DMS153 treated with DMSO at 0.1 percent for 48 hours (cell line): Measurements from ENCODE around the gene PATJ.
"Not testable (repeated sequence)": the region's sequence is repeated elsewhere in the genome, so short reads cannot be mapped to it uniquely, and the experiment has no call there.

Experiments used
- DNase-seq: peaks from one replicate; lab custom pipeline; 2025; ENCODE audit not compliant: unreplicated experiment; lab: John Stamatoyannopoulos, UW

Gene PATJ

DNA sequence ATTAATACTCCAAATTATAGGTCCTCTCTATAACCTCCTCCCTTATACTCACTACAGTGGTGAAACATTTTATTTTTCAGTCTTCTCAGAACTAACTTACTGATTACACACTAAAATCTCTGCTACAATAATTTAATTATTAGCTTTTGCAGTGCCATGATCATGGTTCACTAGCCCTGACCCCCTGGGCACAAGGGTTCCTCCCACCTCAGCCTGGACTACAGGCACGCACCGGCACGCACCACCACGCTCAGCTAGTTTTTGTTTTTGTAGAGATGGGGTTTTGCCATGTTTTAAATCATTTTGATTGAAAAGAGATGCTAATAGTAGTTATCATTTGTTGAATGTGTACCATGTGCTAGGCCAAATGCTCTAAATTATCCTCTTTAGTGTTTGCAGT is 6.3 kb downstream of the PATJ start:
- DNase-seq: no peak

DNA sequence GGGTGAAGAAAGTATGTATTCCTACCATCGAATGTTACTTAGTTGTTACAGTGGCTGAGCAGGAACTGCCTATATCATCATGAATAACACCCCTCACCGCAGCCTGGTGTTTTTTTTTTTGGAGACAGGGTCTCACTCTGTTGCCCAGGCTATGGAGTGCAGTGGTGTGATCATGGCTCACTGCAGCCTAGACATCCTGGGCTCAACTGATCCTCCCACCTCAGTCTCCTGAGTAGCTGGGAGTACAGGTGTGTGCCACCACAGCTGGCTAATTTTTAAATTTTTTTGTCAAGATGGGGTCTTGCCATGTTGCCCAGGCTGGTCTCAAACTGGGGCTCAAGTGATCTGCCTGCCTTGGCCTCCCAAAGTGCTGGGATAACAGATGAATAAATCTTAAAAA is 7.3 kb downstream of the PATJ start:
- DNase-seq: no peak

DNA sequence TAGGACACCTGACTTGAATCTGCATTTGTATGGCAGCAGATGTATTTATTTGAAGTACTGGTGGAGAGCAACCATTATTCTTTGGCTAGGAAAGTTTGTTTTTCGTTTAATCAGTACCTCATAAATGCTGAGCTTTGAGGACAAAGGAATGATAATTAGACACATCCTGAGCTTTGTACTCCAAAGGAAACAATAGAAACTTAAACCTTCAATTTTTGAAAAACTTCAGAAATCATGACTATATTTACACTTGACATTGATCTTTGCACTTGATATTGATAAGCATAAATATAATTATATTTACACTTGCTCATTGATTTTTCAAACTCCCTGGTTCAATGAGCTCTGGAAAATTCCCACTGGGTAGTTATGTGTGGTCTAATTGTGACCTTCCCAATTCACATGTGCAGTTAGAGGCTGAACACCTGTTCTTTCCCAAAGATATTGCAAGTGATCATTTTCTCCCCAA is 10.7 kb downstream of the PATJ start:
- no peak for DNase-seq

DNA sequence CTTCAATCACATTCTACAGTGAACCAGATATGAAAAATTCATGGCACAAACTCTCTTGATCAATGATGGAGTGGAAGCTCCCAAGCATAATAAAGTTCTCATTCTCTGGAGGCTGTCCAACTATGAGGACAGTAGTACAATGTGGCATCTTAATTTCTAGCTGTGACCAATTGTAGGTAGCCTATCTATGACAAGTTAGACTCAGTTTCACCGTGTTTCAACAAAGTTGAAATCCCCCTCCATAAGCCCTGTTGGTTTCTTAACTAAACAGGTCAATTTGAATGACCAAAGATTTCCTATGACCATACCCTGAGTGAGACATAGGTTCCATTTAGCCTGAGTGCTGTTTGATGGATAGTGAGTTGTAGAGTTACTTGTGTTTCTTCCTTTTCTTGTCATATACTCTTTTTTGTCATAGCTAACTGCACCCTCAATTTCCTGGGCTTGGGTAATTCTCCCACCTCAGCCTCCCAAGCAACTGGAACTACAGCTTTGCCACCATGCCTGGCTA is 11.8 kb downstream of the PATJ start:
- DNase-seq: no peak

DNA sequence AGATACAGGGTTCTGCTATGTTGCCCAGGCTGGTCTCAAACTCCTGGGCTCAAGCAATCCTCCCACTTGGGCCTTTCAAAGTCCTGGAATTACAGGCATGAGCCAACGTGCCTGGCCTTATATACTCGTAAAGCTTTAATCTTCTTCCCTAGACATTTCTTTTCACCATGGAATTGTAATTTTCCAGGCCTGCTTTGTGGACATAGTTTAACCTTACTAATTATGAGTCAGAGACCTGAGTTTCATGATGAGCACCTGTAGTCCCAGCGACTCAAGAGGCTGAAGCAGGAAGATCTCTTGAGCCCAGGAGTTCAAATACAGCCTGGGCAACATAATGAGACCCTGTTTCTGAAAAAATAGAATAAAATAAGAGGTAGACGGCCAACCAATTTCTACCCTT is 12.3 kb downstream of the PATJ start:
- no peak for DNase-seq

DNA sequence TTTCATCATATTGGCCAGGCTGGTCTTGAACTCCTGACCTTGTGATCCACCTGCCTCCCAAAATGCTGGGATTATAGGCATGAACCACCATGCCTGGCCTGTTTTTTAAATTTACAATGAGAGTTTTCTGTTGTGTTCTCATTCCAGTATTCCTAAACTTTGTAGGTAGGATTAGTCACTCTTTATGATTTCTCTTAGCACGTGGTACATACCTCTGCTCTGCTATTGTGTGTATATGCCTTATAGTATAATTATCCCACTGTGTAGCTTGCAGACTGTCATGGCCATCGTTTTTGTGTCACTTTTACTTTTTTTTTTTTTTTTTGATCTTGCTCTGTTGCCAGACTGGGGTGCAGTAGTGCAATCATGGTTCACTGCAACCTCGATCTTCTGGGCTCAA is 14.5 kb downstream of the PATJ start:
- no peak for DNase-seq

DNA sequence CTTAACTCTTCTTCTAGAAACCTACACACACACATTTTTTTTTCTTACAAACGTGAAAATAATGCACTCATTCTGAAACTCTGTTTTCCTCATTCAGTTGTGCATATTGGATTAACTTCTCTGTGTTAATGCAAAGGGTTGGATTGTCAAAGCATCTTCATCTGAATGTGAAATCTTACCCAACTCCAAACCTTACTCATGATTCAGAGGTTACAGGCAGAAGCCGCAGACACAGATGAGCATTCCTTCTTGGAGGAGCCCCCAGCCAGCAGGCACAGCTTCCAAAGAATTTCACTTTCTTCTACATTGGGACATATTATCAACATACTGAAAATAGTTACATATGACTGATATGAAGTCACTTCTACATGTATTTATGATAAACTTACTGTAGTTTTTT is 15.7 kb downstream of the PATJ start:
- DNase-seq: no peak

DNA sequence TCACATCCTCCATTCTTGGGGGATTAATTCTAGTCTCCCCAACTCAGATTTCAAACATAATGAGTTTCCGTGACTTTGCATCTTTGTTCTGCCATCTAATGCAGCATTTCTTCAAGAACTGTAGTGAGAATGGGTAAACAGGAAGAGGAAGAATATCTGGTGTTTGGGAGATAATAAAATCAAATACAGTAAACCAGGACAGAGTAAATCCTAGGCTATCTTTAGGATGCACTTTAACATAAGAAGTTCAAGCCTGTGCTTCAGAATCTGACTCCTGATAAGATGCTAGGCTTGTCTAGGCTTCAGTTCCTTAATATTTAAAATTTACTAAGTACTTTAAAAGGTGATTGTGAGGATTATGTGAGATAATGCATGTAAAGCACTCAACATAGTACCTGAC is 27.9 kb downstream of the PATJ start:
- DNase-seq: no peak

DNA sequence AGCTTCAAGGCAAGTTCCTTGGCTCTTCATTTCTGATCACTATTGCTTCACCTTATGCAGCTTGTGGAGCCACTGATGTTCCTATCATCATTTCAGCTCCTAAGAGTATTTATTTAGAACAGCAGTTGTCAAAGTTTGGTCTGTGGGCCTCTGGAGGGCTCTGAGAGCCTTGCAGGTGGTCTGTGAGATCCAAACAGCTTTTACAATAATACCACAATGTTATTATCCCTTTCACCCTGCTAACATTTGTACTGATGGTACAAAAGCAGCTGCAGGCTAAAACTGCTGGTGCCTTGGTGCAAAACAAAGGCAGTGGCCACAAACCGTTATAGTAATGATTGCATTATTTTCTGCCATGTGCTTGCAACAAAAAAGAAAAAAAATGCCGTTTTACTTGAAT is 33.8 kb downstream of the PATJ start:
- DNase-seq: no peak

DNA sequence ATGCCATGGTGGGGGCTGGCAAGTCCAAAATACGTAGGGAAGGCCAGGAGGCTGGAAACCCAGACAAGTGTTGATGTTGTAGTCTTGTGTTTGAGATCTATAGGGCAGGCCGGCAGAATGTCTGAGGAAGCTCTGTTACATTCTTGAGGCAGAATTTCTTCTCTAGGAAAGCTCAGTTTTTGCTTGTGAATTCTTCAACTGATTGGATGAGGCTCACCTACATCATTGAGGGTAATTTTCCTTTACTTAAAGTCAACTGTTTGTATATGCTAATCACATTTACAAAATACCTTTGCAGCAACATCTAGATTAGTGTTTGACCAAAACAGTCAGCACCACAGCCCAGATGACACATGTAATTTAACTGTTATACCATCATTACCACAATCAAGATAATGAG is 37.0 kb downstream of the PATJ start:
- DNase-seq: no peak

DNA sequence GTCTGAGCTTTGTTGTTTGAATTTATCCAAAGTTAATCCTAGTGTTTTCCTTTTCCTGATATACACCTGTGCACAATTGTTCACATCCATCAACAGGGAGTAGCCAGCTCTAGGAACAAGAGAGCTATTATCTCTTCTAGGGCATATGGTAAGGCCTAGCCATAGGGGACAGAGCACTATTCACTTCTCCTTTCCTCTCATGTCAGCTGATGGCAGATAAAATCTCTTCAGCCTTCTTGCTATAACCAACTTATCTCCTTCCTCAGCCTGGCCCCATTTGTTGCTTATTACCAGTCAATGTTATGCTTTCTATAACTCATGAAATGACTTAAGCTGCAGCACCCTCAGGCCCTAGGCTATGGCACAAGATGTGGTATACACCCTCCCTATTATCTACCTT is 38.9 kb downstream of the PATJ start:
- no peak for DNase-seq

DNA sequence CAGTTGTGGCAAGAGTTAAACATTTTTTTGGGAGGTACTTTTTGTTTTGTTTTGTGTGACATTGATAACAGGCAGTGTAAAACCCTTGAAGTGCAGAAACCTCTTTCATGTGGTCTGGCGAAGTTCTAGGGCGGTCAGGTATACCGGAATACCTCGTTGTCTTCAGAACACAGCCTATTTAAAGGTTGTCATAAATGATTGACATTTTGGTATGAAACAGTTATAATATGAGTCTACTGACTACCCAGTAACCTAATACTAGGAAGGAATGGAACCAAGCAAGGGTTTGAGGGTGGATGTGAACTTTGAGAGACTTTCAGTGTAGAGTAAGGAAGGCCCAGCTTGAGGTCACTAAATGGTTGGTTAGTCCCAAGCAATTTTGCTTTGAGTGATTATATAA is 40.5 kb downstream of the PATJ start:
- DNase-seq: no peak

DNA sequence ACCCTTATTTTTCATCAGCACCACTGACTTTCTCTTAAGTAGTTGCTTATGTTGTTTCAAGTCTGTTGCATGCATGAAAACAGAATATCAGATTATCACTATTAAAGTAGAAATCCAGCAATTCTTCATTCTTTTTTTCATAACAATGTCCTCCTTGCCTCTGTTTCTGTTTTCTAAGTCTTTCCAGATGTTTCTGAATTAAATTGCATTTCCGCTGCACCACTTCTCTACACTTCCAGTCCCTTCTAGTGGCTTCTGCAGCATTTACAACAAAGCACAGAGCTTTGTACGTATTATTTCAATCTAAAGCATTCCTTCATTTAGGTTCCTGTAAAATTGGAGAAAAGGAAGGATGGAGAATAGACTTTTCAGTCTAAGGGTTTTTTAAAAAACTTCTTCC is 42.4 kb downstream of the PATJ start:
- DNase-seq: no peak

DNA sequence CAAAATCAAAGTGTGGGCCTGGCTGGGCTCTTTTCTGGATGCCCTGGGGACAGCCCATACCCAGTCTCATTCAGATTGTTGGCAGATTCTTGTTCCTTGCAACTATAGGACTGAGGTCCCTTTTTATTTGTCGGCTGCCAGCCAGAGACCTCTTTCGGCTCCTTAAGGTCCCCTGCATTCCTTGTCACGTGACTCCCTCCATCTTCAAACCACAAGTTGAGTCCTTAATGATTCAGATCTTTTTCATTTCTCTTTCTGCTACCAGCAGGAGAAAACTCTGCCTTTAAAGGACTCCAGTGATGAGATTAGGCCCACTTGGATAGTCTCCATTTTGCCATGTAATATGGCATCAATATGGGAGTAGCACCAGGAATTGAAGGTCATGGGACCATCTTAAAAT is 48.6 kb downstream of the PATJ start:
- DNase-seq: no peak

DNA sequence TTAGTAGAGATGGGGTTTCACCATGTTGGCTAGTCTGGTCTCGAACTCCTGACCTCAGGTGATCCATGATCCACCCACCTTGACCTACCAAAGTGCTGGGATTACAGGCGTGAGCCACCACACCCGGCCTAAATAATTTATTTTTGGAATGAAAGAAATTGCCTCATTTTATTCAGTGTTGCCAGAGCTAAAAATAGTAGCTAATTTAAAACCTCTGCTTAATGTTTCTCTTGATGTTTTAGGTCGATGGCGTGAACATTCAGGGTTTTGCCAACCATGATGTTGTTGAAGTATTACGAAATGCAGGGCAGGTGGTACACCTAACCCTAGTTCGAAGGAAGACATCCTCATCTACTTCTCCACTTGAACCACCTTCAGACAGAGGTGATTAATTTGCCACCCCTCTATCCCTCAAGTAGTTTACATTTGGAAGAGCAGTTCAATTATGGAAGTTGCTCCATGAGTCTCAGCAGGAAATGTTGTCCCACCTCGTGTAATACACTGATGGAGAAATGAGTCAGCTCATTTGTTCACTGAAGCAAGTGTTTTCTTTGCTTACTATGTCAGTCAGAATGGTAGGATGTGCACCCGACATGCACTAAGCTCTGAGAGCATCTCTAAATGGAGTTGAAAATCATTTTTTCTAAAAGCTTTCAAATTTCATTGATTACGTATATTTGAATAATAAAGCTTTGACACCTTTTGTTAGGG is 54.9 kb downstream of the PATJ start:
- no peak for DNase-seq

DNA sequence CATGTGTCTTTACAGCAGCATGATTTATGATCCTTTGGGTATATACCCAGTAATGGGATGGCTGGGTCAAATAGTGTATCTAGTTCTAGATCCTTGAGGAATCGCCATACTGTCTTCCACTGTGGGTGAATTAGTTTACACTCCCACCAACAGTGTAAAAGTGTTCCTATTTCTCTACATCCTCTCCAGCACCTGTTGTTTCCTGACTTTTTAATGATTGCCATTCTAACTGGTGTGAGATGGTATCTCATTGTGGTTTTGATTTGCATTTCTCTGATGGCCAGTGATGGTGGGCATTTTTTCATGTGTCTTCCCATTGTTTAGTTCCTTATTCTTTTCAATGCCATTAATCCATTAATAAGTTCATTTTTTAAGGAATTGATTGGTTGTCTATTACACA is 58.8 kb downstream of the PATJ start:
- not testable (repeated sequence) for DNase-seq

DNA sequence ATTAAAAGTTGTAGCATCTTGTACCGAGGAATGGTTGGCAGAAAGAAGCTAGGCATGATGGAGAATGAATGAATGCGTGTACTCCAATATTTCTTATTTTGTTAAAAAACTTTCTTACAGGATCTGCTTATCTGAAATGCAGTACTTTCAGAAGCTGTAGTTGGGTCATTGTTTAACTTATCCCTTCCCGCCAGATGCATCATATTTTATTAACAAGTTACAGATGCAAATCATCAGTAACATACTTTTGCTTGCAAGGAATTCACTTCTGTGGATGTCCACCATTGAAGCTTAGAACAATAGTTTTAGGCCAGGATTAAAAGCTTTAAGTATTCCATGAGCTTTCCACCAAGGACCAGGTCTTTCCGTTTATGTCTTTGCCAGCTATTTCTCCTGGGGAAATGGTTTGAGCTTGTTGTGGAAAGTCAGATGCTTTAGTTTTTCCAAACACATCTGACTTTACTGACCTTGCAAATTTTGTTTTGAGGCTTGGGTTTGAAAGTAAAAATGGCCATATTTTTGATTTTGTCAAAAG is 65.4 kb downstream of the PATJ start:
- no peak for DNase-seq

DNA sequence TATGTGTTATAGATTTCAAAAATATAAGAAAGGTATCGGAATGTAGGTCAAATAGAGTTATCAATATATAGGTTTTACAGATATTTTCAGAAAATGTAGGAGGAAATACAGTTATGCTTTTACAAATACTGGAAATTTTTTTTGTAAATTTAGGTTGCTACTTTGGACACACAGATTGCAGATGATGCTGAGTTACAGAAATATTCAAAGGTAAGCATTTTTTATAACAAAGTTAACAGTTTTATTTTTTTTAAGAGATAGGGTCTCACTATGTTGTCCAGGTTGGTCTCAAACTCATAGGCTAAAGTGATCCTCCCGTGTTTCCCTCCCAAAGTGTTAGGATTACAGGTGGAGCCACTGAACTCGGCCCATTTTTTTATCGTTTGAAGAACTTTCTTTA is 66.0 kb downstream of the PATJ start:
- DNase-seq: no peak

DNA sequence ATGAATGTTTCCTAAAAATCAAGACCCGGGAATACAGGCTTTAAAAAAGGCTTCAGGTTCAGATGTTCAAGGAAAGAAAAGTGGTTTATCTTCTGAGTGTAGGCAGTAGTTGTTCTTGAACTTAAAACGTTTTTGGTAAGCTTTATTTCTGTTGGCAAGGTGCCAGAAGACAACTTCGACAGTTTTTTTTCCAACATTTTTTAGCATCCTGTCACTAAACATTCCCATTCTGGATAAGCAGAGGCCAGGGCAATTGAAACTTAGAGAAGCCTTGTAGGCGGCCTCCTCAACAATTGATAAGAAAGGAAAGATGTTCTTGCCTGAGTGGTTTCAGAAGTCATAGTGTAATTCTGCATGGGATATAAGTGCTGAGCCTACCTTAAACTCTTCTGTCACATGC is 66.7 kb downstream of the PATJ start:
- no peak for DNase-seq

DNA sequence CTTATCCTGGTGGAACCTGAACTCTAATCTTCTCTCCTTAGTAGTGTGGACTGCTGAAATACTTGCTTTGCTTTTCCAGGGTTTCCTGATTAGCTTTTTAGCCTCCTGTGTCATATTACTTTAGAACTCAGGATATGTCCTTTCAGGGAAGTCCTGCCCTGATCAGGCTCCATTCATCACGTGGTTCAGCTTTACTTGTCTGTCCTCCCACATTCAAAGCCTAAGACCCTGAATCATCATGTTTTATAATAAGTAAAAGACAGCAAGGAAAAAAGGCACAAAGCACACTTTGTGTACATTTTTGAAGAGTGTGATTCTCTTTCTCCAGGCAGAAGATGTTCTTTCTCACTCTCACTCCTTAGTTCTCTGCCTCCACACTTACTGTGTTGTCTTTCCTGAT is 70.6 kb downstream of the PATJ start:
- DNase-seq: no peak

DNA sequence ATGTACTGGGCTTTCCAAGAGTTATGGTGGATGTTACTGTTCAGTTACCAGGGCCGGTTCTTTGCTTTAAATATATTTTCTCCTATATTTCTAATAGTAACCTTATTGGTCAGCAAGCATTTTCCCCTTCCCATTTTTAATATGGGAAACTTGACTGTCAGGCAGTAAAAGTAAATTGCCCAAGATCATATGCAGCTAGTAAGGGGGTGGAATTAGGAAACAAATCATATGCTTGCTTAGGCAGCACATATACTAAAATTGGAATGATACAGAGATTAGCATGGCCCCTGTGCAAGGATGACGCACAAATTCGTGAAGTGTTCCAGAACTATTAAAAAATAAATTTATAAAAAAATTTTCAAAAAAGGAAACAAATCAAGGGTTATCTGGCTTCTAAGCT is 73.9 kb downstream of the PATJ start:
- DNase-seq: no peak

DNA sequence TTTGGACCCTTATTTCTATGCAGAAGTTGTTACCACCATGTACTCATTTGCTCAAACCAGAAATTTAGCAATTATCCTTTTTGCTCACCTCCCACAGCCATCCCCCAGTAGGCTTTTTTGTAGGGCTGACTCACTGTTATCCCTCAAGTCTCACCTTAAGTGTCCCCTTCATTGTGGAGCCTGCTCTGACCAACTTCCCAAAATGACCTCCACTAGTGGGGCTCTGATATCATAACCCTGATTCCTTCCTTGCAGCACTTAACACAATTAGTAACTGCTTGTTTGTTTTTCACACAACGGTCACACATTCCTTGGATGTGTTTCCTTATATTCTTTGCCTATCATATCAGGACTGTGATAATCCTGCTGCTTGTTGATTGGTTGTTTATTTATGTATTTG is 76.7 kb downstream of the PATJ start:
- no peak for DNase-seq

DNA sequence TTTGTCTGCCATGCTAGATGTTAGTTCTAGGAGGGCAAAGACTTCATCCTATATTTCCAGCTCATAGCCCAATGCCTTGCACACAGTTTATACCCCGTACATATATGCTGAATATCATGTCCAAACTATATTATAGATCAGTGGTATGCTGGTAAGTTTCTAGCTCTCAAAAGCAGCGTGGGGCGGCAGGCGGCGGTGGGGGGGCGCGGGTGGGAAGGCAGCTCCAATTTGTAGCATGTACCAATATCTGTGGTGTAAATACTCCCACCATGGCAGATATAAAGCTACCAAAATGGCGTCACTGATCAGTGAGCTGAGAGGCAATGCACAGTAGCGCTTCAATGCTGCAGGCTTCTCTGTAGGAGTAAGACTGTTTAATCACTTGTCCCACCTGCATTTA is 77.1 kb downstream of the PATJ start:
- DNase-seq: no peak
